Coronary artery (tissue), 2 donors: ENCODE results near the gene ACVRL1.

ENCODE experiments used
- DNase-seq: peaks from one replicate; pipeline ENCODE4 v3.0.0-alpha.2; 2017; ENCODE audit warnings: low spot score
- H3K27ac ChIP-seq, 2 donors: fragments of 200-600 bp; sonication (generic); one replicate each; pipeline ENCODE4 v1.5.1; 2016 to 2019
- H3K4me3 ChIP-seq: fragments of 200-600 bp; sonication (generic); 2 replicates; pipeline ENCODE4 v1.5.1; 2016; ENCODE audit warnings: mild to moderate bottlenecking, moderate library complexity
- CTCF ChIP-seq: fragments of 200-600 bp; sonication (generic); IDR thresholded peaks from one replicate; pipeline ENCODE4 v1.5.1; 2019; ENCODE audit warnings: antibody characterized with exemption

Gene ACVRL1

DNA sequence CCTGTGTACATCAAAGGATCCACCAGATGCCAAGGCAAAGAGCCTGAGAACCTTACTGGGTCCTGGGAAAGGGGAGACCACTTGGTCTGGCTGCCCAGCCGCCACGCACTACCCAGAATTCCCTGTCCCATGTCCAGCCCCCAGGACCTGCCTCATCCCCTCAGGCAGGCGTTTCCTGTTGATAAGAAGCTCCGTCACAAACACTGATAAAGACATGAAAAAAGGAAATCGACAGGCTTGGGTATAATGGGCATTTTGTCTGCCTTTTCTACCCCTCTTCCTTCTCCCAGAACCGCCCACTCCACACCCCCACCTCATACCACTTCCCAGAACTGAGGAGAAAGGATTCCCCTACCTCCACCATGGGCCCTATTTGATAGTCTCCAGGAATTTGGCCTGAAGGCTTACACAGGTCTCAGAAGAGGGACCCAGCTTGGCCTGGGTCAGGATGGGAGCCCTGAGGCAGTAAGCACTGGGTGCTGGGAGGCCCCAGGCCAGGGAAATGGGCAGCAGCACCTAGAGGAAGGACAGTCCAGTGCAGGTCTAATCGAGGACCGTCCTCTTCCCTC lies 18.8 kb downstream of the ACVRL1 start:
- H3K27ac ChIP-seq, result peak overlapping the region in 1 of 2 donors; percentile 45
- TF ChIP-seq CTCF, result no peak
- DNase-seq, result no peak
- H3K4me3 ChIP-seq, result no peak overlapping the region

DNA sequence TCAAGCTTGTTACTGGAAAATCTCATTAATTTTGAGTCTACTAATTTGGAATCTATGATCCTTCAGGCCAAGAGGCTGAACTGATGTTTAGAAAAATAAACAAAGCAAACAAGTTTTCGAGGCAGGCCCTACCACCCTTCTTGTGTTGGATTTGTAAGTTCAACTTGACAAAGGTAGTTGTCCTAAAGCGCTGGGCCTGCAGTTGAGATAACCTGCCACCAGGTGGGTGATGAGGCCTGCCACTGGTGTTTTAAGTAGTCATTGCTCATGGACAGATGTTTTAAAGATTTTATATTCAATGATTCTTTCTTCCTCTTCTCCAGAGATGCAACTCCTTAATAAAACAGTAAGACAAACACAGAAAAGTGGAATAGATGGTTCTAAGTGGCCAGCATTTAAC lies 19.4 kb downstream of the ACVRL1 start:
- no peak for TF ChIP-seq CTCF
- no peak overlapping the region for H3K4me3 ChIP-seq
- peak overlapping the region in 1 of 2 donors; percentile 45 for H3K27ac ChIP-seq
- no peak for DNase-seq

DNA sequence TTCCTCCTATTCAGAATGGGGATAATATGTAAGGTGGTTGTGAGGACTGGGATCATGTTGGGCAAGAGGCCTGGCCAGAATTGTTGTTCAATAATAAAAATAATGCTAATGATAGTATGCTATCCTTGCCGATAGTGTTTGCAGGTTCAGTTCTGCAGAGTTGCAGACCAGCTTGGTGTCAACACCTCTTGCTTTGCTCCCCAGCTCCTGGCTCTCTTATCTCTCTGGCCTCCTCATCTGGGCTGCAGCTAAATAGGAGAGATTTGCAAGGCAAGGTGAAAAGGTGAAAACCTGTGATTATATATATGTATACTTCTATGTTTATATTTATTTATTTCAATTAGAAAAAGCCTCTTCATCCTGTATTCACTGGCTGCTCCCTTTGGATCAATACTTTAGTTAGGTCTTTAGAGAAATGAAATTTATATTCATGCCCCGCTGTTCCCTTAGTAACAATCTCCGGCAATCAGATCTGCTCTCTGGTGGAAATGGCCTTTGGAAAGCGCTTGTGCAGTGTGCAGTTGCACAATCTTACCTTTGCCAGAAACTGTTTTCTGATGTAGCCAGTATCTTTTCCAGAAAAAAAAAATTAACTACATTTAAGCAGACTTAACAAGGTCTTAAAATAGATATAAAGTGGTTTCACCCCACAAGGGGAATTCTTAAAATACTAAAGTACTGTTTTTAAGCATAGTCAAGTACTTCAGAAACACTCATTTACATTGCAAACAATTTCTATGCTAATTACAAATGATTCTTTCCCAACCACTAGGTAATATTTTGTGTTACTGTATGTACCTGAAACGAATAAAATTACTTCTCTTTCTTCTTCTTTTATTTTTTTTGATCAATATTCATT lies 25.1 kb downstream of the ACVRL1 start:
- Histone ChIP-seq H3K27ac (no peak overlapping the region), H3K4me3 (no peak overlapping the region)
- no peak for DNase-seq
- no peak for TF ChIP-seq CTCF

DNA sequence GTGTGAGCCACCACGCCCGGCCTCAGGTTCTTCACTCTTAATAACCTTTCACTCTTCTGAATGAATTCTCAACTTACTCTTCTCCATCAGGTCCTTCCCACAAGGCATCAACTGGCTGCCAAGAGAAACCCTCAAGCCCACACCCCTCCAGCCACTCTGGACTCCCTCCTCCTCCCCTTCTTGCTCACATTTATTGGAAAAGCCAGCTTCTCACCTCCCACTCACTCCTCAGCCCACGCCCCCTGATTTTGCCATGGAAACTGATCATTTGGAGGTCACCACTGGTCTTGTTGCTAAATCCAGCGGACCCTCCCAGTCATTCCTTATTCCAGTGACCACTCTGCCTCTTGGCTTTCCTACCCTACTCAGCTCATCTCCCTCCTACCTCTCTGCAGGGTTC lies 26.8 kb downstream of the ACVRL1 start:
- no peak for TF ChIP-seq CTCF
- Histone ChIP-seq H3K4me3 (no peak overlapping the region), H3K27ac (no peak overlapping the region)
- no peak for DNase-seq

GRCh38 chr12:51937926-51938325 lies 30.6 kb downstream of the ACVRL1 start:
- Histone ChIP-seq H3K4me3 (no peak overlapping the region), H3K27ac (no peak overlapping the region)
- DNase-seq, result peak; percentile 33
- no peak for TF ChIP-seq CTCF

DNA sequence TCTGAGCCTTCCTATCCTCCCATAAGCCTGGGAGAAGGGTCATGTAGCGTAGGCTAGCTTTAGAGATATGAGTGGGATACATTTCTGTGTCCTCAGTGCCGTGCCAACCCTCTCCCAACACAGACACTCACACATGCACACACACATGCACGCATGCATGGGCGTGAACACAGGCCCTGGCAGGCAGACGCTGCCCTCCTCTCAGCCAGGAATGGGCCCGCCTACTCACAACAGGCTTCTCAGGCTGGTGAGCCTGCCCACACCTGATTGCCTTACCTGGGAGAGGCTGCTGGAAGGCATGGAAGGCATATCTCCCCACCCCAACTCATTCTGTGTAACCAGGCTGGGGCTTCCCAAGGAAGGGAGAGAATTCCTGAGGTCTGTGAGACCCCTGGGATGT lies 31.4 kb downstream of the ACVRL1 start:
- peak; percentile 28 for DNase-seq
- Histone ChIP-seq H3K4me3 (no peak overlapping the region), H3K27ac (no peak overlapping the region)
- no peak for TF ChIP-seq CTCF

DNA sequence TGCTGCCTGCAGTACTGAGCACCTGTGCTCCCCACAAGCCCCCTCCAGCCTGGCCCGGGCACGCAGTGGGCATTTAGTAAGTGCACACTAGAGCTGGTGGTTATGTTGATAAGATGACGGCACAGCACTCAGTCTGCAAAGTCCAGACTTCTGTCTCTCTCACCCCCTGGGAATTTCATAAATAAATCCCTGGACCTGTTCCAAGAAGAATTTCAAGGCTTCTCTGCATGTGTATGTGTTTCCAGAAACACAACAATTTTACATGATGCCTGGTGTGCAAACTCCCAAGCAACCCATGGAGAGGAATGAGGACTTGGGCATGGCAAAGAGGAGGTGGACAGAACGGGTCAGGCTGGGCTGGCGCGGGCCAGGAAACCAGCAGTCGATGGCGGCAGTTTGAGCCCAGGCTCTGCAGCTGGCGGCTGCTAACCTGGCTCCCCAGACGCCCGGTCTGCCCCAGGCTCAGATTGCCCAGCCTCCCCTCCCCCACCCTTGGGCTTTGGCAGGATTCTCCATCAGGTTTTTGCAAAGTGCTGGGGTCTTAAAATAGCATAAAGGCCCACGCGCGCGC lies 33.8 kb downstream of the ACVRL1 start:
- H3K4me3 ChIP-seq, result no peak overlapping the region
- no peak for TF ChIP-seq CTCF
- H3K27ac ChIP-seq, result no peak overlapping the region
- DNase-seq, result peak; percentile 56
